Hematopoietic multipotent progenitor cell treated with erythropoietin and hydrocortisone succinate and interleukin-3 and kit ligand, for 15 days (in vitro differentiated cells): ENCODE results near the gene FTH1.
A peak's percentile ranks its signal among the peaks of the same experiment; 100 is the strongest.
"Not testable (repeated sequence)": the region's sequence is repeated elsewhere in the genome, so short reads cannot be mapped to it uniquely, and the experiment has no call there.

ENCODE experiments used
- DNase-seq: peaks from one replicate; pipeline ENCODE4 v3.0.0-alpha.2; 2015; ENCODE audit warnings: low spot score

The FTH1 gene

GRCh38 chr11:61963282-61964057 lies 4.0 kb downstream of the FTH1 start:
- peak; percentile 41 for DNase-seq

DNA sequence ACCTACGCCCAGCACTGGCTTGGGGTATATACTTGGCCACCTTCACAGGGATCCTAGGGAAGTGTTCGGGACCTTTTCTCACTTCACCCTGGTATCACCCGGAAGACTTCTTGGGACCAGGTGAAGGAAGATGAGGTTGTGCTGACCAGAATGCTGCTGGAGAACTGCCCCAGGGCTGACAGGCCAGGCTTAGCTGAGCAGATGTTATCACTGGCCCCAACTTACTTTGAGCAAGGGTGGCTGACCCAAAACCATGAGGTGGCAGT lies 4.5 kb downstream of the FTH1 start:
- peak; percentile 61 for DNase-seq

GRCh38 chr11:61962213-61963015 lies 5.0 kb downstream of the FTH1 start:
- peak; percentile 27 for DNase-seq

- DNase-seq, result no peak
Measured at GRCh38 chr11:61961570-61962212, 5.7 kb downstream of the FTH1 start.

GRCh38 chr11:61960532-61960931 lies 6.9 kb downstream of the FTH1 start:
- no peak for DNase-seq

DNA sequence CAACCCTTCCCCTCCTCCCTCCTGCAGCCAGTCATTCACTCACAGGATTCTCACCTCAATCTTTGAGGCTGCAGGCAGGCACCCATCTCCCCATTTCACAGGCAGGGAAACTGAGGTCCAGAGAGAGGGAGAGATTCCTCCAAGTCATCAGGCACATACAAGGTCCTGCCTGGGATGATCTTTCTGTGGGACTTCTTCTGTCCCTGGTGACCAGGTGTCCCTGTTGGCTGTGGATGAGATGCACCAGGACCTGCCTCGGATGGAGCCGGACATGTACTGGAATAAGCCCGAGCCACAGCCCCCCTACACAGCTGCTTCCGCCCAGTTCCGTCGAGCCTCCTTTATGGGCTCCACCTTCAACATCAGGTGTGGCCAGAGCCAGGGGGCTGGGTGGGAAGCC lies 7.8 kb downstream of the FTH1 start:
- no peak for DNase-seq

GRCh38 chr11:61959114-61959513 lies 8.3 kb downstream of the FTH1 start:
- DNase-seq, result no peak

DNA sequence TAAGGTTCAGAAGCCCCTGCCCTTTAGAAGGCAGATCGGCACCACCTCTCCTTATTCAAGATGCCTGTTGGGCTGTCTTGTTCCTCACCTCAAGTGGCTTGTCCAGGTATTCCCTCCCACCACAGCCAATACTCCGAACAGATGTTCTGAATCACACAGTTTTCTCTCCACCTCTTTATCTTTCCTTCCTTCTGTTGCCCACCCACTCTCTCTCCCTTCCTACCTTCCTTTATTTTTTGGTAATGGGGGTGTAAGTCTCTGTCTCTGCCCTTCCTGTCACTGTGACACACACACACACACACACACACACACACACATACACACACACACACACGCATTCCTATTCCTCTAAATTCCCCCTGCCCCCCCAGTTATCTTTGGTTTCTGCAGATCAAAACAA lies 8.8 kb downstream of the FTH1 start:
- no peak for DNase-seq

DNA sequence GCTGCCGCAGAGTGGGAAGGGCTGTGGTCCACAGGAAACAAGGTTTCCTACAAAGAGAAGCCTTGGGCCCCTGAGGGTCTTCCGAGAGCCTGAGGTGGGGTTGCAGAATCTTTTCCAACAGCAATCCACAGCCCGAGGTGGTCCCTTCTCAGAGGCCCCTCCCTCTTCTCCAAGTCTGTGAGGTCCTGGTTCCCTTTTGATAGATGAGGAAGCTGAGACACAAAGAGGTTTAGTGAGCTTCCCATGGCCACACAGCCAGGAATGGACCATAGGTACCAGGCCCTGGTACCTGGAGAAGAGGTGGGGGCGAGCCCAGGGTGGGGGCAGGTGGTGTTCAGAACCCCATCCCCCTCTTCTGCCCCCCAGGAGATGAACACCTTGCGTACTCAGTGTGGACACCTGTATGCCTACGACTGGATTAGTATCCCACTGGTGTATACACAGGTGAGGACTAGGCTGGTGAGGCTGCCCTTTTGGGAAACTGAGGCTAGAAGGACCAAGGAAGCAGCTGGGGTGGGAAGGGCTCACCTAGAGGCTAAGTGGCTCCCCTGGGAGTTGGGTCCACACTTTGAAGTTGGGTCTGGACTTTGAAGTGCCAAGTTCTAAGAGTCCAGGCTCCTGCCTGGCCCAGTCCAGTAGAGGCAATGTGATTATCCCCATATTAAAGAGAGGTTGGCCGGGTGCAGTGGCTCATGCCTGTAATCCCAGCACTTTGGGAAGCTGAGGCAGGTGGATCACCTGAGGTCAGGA lies 10.2 kb downstream of the FTH1 start:
- no peak for DNase-seq

DNA sequence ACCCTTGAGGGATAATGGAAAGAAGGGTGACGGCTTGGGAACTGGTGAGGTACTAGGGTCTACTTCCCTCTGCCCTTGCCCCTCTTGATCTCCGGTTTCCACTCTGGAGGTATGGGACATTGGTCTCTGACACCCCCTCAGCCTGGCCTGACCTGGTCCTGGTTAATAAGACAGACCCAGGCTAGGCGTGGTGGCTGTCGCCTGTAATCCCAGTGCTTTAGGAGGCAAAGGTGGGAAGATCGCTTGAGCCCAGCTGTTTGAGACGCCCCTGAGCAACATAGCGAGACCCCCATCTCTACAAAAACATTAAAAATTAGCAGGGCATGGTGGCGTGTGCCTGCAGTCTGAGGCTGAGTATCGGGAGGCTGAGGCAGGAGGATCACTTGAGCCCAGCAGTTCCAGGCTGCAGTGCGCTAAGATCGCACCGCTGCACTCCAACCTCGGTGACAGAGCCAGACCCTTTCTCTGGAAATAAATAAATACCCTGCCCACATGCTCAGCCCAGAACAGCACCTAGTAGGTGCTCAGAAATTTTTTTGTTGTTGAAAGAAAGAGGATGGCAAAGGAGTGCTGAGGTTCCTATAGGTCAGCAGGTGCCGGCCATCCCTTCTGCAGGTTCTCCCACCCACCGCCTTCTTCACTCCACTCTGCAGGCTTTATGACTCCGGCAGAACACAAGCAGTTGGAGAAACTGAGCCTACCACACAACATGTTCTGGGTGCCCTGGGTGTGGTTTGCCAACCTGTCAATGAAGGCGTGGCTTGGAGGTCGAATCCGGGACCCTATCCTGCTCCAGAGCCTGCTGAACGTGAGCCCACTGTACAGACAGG lies 11.0 kb downstream of the FTH1 start:
- DNase-seq, result no peak

GRCh38 chr11:61955422-61956135 lies 11.9 kb downstream of the FTH1 start:
- DNase-seq, result no peak

DNA sequence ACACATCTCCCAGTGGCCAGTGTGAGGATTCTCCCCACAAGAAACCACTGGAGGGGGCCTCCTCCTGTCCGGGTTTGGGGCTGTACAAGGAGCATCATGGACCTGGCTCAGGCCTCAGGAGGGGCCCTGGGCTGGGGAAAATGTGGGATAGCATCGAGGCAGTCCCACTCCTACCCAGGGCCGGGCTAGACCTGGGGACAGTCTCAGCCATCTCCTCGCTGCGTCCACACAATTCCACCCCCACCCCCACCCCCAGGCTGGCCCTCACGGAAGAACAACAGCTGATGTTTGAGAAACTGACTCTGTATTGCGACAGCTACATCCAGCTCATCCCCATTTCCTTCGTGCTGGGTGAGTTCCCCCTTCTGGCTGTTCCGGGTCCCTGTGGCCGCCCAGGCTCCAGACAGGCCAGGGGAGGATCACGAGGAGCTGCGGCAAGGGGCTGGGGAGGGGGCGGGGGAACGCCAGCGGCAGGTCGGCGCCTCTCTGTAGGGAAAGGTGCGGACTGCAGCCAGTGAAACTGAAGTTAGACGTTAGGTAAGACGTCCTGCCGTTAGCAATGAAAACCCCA lies 12.5 kb downstream of the FTH1 start:
- DNase-seq, result no peak

DNA sequence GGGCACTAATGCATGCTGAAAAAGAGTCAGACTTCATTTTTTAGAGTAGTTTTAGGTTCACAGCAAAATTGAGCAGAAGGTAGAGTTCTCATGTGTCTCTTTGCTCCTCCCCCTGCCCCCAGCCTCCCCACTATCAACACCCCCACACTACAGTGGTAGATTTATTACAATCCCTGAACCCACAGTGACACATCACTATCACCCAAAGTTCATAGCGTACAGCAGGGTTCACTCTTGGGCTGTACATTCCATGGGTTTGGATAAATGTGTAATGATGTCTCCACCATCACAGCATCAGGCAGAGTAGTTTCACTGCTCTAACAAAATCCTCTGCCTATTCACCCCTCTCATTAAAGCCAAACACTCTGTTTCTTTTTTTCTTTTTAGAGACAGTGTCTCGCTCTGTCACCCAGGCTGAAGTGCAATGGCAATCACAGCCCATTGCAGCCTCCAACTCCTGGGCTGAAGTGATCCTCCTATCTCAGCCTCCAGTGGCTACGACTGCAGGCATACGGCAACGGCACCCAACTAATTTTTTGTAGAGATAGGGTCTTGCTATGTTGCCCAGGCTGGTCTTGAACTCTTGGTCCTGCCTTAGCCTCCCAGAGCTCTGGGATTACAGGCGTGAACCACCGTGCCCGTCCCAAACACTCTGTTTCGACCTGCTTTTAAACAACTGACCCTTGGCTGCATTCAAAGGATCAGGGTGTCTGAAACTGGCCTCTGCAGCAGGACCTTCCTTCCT lies 13.2 kb downstream of the FTH1 start:
- peak; percentile 39 for DNase-seq

DNA sequence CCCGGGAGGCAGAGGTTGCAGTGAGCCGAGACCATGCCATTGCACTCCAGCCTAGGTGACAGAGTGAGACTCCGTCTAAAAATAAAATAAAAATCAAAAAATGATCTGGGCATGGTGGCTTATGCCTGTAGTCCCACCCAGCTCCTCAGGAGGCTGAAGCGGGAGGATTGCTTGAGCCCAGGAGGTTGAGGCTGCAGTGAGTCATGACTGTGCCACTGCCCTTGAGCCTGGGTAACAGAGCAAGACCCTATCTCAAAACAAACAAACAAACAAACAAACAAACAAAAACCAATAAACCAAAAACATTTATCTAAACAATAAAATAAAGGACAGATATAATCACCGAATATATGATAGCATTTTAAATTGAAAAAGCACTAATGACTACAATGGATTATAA lies 13.8 kb downstream of the FTH1 start:
- DNase-seq, result not testable (repeated sequence)

DNA sequence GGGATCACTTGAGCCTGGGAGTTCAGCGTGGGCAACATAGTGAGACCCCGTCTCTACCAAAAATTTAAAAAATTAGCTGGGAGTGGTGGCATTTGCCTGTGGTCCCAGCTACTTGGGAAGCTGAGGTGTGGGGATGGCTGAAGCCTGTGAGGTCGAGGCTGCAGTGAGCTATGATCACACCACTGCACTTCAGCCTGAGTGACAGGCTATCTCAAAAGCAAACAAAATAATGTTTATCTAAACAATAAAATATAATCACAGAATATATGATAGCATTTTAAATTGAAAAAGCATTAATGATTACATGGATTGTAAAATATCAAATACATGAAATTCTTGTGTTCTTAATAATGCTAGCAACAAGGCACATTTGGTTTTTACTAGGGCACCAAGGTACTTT lies 14.6 kb downstream of the FTH1 start:
- DNase-seq, result no peak

- DNase-seq, result no peak
Measured at GRCh38 chr11:61951484-61952135, 15.8 kb downstream of the FTH1 start.

DNA sequence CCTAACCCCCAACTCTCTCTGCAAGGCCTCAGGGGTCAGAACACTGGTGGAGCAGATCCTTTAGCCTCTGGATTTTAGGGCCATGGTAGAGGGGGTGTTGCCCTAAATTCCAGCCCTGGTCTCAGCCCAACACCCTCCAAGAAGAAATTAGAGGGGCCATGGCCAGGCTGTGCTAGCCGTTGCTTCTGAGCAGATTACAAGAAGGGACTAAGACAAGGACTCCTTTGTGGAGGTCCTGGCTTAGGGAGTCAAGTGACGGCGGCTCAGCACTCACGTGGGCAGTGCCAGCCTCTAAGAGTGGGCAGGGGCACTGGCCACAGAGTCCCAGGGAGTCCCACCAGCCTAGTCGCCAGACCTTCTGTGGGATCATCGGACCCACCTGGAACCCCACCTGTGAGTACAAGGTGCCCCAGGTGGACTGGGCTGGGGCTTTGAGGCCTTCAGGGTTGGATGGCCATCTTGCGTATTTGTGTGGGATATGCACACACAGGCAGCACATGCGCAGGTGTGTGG lies 17.3 kb downstream of the FTH1 start, which contains the start of gene BEST1:
BEST1 (plus strand) TSS at position 317 of the 513 bp plus-strand sequence. CDS start 1,456 bp downstream, outside the sequence.
- DNase-seq, result no peak

GRCh38 chr11:61949169-61950034 lies 18.0 kb downstream of the FTH1 start:
- peak; percentile 81 for DNase-seq
